HepG2 (cell line): Measurements from ENCODE around the gene ISOC2. TPM values are rescaled to one million over a fixed set of nuclear protein-coding genes. Genes with fewer than 3 reads are reported as not detected.

Experiments
- ATAC-seq: fragments of 200-7000 bp; cut with Tn5 transposase; 3 replicates; pipeline ENCODE4 v1.9.1; 2020; ENCODE audit warnings: mild to moderate bottlenecking, moderate library complexity
- BruUV-seq: library from RNA; stranded (reverse); fragments of 400-500 nt; replicated peaks from 2 replicates; lab custom pipeline; 2021; lab: Mats Ljungman, UMichigan
- CTCF ChIA-PET: fragments of 300-600 bp; formaldehyde crosslinking; extraction: SDS; loops from one replicate; lab custom pipeline; 2021; ENCODE audit warnings: low total read pairs, inconsistent platforms, low intra/inter-chr PET ratio; lab: Yijun Ruan, JAX
- POLR2A ChIA-PET: fragments of 350-600 bp; sonication (Branson Sonifier 250); formaldehyde crosslinking; loops from one replicate; lab custom pipeline; 2020; ENCODE audit warnings: antibody characterized with exemption, inconsistent platforms; lab: Yijun Ruan, JAX
- DNase-seq: peaks from one replicate; pipeline ENCODE4 v3.0.0-alpha.2; 2015; ENCODE audit warnings: low spot score
- FAIRE-seq: peaks from 3 replicates; lab custom pipeline; 2011; peaks lifted over from hg19 to GRCh38; lab: Jason Lieb, UNC
- H2AFZ ChIP-seq: one replicate; pipeline ENCODE4 v1.6.1; 2011; ENCODE audit warnings: low read length, inconsistent platforms
- H3K27ac ChIP-seq: fragments of 300-600 bp; 3 replicates; pipeline ENCODE4 v1.8.0; 2011; ENCODE audit warnings: mixed run types, mild to moderate bottlenecking, mixed read lengths, low read length, inconsistent platforms; ENCODE audit not compliant: insufficient read depth; ENCODE audit errors: extremely low read length
- H3K27me3 ChIP-seq, 2 experiments: fragments of 200-600 bp in 1 of 2; 2 replicates in 1 of 2; 3 replicates in 1 of 2; pipeline versions ENCODE4 v1.6.0 to v1.8.0; 2011; ENCODE audit warnings: low read length in 2 of 2, mild to moderate bottlenecking in 2 of 2, moderate library complexity in 2 of 2, inconsistent platforms in 1 of 2; ENCODE audit not compliant: insufficient read depth in 2 of 2, control insufficient read depth in 1 of 2
- H3K36me3 ChIP-seq, 2 experiments: fragments of 200-600 bp in 1 of 2; replicated peaks in 1 of 2; 2 replicates in 1 of 2; 3 replicates in 1 of 2; pipeline versions ENCODE4 v1.5.1 to v1.8.0; 2011; ENCODE audit warnings: low read length in 2 of 2, inconsistent platforms in 1 of 2; ENCODE audit not compliant: insufficient read depth in 2 of 2, control insufficient read depth in 1 of 2
- H3K4me1 ChIP-seq: 2 replicates; pipeline ENCODE4 v1.5.1; 2012; ENCODE audit warnings: low read length, inconsistent platforms; ENCODE audit not compliant: insufficient read depth
- H3K4me2 ChIP-seq: 2 replicates; pipeline ENCODE4 v1.6.0; 2011; ENCODE audit warnings: low read depth, low read length, inconsistent platforms
- H3K4me3 ChIP-seq, 3 experiments: fragments of 200-600 bp in 1 of 3; sonication (generic), shearing (Covaris generic) in 1 of 3; replicated peaks in 1 of 3; 2 replicates each; pipeline ENCODE4 v1.5.1; 2011 to 2016; ENCODE audit warnings: low read length in 3 of 3, inconsistent platforms in 2 of 3, low read depth in 2 of 3, mild to moderate bottlenecking in 2 of 3, control low read depth in 1 of 3, mixed read lengths in 1 of 3; ENCODE audit not compliant: insufficient read depth in 1 of 3
- H3K79me2 ChIP-seq: one replicate; pipeline ENCODE4 v1.6.1; 2011; ENCODE audit warnings: low read length, inconsistent platforms; ENCODE audit not compliant: insufficient read depth
- H3K9ac ChIP-seq: 2 replicates; pipeline ENCODE4 v1.6.0; 2011; ENCODE audit warnings: mild to moderate bottlenecking, low read depth, low read length, inconsistent platforms; ENCODE audit not compliant: insufficient read depth
- H3K9me3 ChIP-seq: 2 replicates; pipeline ENCODE4 v1.5.1; 2012; ENCODE audit warnings: mild to moderate bottlenecking, low read length
- H4K20me1 ChIP-seq: 2 replicates; pipeline ENCODE4 v1.6.0; 2011; ENCODE audit warnings: inconsistent platforms, mild to moderate bottlenecking, low read length, moderate library complexity; ENCODE audit not compliant: insufficient read depth
- CEBPG ChIP-seq: IDR thresholded peaks from 2 replicates; pipeline ENCODE4 v1.6.1; 2016
- HDAC1 ChIP-seq: sonication (generic); formaldehyde crosslinking; IDR thresholded peaks from 2 replicates; pipeline ENCODE4 v1.5.1; 2020; ENCODE audit warnings: mild to moderate bottlenecking, missing genetic modification reagents
- HDAC2 ChIP-seq: sonication (generic); formaldehyde crosslinking; IDR thresholded peaks from 2 replicates; pipeline ENCODE4 v1.4.0; 2020; ENCODE audit warnings: missing genetic modification reagents
- HNF4G ChIP-seq, 2 experiments: sonication (generic) in 1 of 2; formaldehyde crosslinking in 1 of 2; IDR thresholded peaks; 2 replicates each; pipeline versions ENCODE4 v1.4.0 to v1.6.1; 2011 to 2020; ENCODE audit warnings: borderline replicate concordance in 2 of 2, low read depth in 2 of 2, mild to moderate bottlenecking in 2 of 2, low read length in 1 of 2, missing genetic modification reagents in 1 of 2, moderate library complexity in 1 of 2
- MZF1 ChIP-seq: sonication (generic); formaldehyde crosslinking; IDR thresholded peaks from 2 replicates; pipeline ENCODE4 v1.8.1; 2023; ENCODE audit warnings: mild to moderate bottlenecking, missing genetic modification reagents, borderline replicate concordance
- STAG1 ChIP-seq: sonication (generic); formaldehyde crosslinking; IDR thresholded peaks from 2 replicates; pipeline ENCODE4 v1.4.0; 2020; ENCODE audit warnings: missing genetic modification reagents
- ZNF3 ChIP-seq: IDR thresholded peaks from 2 replicates; pipeline ENCODE4 v1.7.0; 2017; ENCODE audit warnings: inconsistent platforms
- ZNF354B ChIP-seq: sonication (generic); formaldehyde crosslinking; IDR thresholded peaks from 2 replicates; pipeline ENCODE4 v1.8.0; 2022; ENCODE audit warnings: mild to moderate bottlenecking, missing genetic modification reagents
- WGBS: methylation state at CpG from one replicate; pipeline ENCODE4 v1.1.6; 2017; ENCODE audit warnings: low lambda C conversion rate; 5-methylcytosine and 5-hydroxymethylcytosine counted together
- in situ Hi-C: cut with HindIII; loops from 2 replicates; pipeline ENCODE4 v1.10.0; 2017; ENCODE audit warnings: low pct_unique_long_range_greater_than_20kb; ENCODE audit not compliant: extremely low pct_ligation_motif_present
- intact Hi-C: fragments of 100-400 bp; cut with micrococcal nuclease; formaldehyde crosslinking; loops from one replicate; pipeline ENCODE4 v1.10.0; 2022; ENCODE audit not compliant: unreplicated experiment
- polyA plus RNA-seq, 8 experiments: library from polyadenylated mRNA; depleted of rRNA in 3 of 8; stranded (reverse) in 7 of 8; unstranded in 1 of 8; fragments of >200 nt; fragmentation: Illumina TruSeq in 4 of 8; extraction: Trizol in 4 of 8; gene quantifications; 2 replicates each; pipeline versions ENCODE4 v1.2.1 to v1.2.3, GENCODE V29; 2011 to 2016; ENCODE audit warnings: low read depth in 4 of 8, missing spikeins in 1 of 8, mixed read lengths in 1 of 8; ENCODE audit not compliant: insufficient read depth in 1 of 8
- total RNA-seq, 5 experiments: library from RNA; depleted of rRNA; stranded (reverse); fragments of >200 nt; fragmentation: Illumina TruSeq; extraction: Trizol; gene quantifications; 2 replicates each; pipeline ENCODE4 v1.2.3, GENCODE V29; 2016; ENCODE audit warnings: low read depth in 1 of 5
- TF ChIP-seq, protein P1 (sequence below): sonication (generic); formaldehyde crosslinking; IDR thresholded peaks from 2 replicates; pipeline ENCODE4 v1.4.0; 2020; ENCODE audit warnings: missing genetic modification reagents, mild to moderate bottlenecking, borderline replicate concordance

ISOC2 gene
- total and polyA plus RNA-seq, 2 of the 13 experiments (the other 11 are each of a cell fraction or from before 2014, with no cell fraction given): 76.8 to 105 TPM

DNA sequence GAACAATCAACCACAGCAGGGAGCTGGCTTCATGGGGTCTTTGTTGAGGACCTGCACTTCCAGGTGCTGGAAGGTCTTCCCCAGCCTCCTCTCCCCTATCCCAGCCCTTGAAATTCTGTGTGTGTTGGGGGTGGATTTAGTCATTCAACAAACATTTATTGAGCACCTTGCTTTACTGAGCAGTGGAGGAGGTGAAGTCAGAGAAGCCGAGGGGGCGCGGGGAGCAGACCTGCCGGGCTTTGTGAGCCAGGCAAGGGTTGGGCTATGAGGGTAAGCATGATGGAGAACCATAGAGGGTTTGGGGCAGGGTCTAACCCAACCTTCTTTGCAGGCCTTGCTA is 6.6 kb upstream of the ISOC2 start:
- no peak for DNase-seq
- no peaks in the 10 kb centered on the region; a peak in 1 of 5 replicates for H3K27me3 ChIP-seq
- peak overlapping the region; percentile 71 for H3K4me2 ChIP-seq
- H3K4me1 ChIP-seq: peaks cover 52% of the 10 kb centered on the region
- WGBS: 0% methylated on average over 4 of the region's 4 CpGs
- no peak for FAIRE-seq
- ChIA-PET CTCF (interaction anchor here (1.2 to 1.6 kb wide), 2 partner anchors 36 to 327 kb away, joined by 3 to 24 read pairs; no protein-coding TSS in a partner anchor), POLR2A (interaction anchor here (1.0 to 2.2 kb wide), 3 partner anchors 8 to 156 kb away, joined by 4 to 26 read pairs (median 4); partner anchors contain the start of genes ZNF628 and ZNF784)
- intact Hi-C loops (no loop called here), in situ Hi-C loops (no loop called here)
- no peak overlapping the region for H3K27ac ChIP-seq
- H3K36me3 ChIP-seq: no peaks in the 10 kb centered on the region
- no peaks in the 10 kb centered on the region for H3K9me3 ChIP-seq
- peak overlapping the region in 1 of 3 experiments; percentile 44; a peak in 1 of 6 replicates for H3K4me3 ChIP-seq
- no peak for ATAC-seq
- no peak overlapping the region for H2AFZ ChIP-seq
- H3K79me2 ChIP-seq: no peaks in the 10 kb centered on the region
- TF ChIP-seq CEBPG (CRISPR knock-in tag) (0 out of 2 replicates have a peak, but pooled peaks have one; percentile 1), HDAC2 (CRISPR knock-in tag) (0 out of 2 replicates have a peak, but pooled peaks have one; percentile 1), HDAC1 (CRISPR knock-in tag) (0 out of 2 replicates have a peak, but pooled peaks have one; percentile 1), STAG1 (CRISPR knock-in tag) (no peak), ZNF3 (CRISPR knock-in tag) (peak; percentile 95), ZNF354B (CRISPR knock-in tag) (0 out of 2 replicates have a peak, but pooled peaks have one; percentile 10), HNF4G (IDR thresholded peaks at IDR 0.05; ENCODE audit: borderline replicate concordance, low read depth, low read length) (no peak), HNF4G (CRISPR knock-in tag; IDR thresholded peaks at IDR 0.05; ENCODE audit: borderline replicate concordance, low read depth) (0 out of 2 replicates have a peak, but pooled peaks have one; percentile 3), MZF1 (no peak)
- TF ChIP-seq, protein P1, sequence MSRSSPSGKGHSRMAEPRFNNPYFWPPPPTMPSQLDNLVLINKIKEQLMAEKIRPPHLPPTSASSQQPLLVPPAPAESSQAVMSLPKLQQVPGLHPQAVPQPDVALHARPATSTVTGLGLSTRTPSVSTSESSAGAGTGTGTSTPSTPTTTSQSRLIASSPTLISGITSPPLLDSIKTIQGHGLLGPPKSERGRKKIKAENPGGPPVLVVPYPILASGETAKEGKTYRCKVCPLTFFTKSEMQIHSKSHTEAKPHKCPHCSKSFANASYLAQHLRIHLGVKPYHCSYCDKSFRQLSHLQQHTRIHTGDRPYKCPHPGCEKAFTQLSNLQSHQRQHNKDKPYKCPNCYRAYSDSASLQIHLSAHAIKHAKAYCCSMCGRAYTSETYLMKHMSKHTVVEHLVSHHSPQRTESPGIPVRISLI: no peak
- no peaks in the 10 kb centered on the region for H4K20me1 ChIP-seq
- no TSS peak for BruUV-seq
- H3K9ac ChIP-seq: no peak overlapping the region
